NCI-H187 (cell line): Measurements from ENCODE around the gene C17orf67.
"Not testable (repeated sequence)": the region's sequence is repeated elsewhere in the genome, so short reads cannot be mapped to it uniquely, and the experiment has no call there.

ENCODE experiments used
- DNase-seq, 2 experiments: peaks; one replicate each; lab custom pipeline; 2025; lab: John Stamatoyannopoulos, UW

Gene C17orf67

GRCh38 chr17:56773124-56773523 is 60.6 kb downstream of the C17orf67 start:
- DNase-seq: no peak

- DNase-seq: no peak
These were observed 61.3 kb downstream of the C17orf67 start for GRCh38 chr17:56772442-56772841.

- DNase-seq: no peak
These were observed 61.7 kb downstream of the C17orf67 start for GRCh38 chr17:56771975-56772374.

GRCh38 chr17:56771563-56771962 is 62.2 kb downstream of the C17orf67 start:
- no peak for DNase-seq

GRCh38 chr17:56770427-56770826 is 63.3 kb downstream of the C17orf67 start:
- no peak for DNase-seq

- no peak for DNase-seq
These were observed 68.3 kb downstream of the C17orf67 start for GRCh38 chr17:56765449-56765848.

- DNase-seq: no peak
These were observed 70.7 kb downstream of the C17orf67 start for GRCh38 chr17:56762988-56763387.

GRCh38 chr17:56762144-56762543 is 71.6 kb downstream of the C17orf67 start:
- DNase-seq: no peak

GRCh38 chr17:56761387-56761786 is 72.3 kb downstream of the C17orf67 start:
- DNase-seq: no peak

- DNase-seq: not testable (repeated sequence)
These were observed 76.1 kb downstream of the C17orf67 start for GRCh38 chr17:56757611-56758010.

- DNase-seq: no peak
These were observed 77.2 kb downstream of the C17orf67 start for GRCh38 chr17:56756536-56756935.

GRCh38 chr17:56755310-56755709 is 78.4 kb downstream of the C17orf67 start:
- no peak for DNase-seq

- no peak for DNase-seq
These were observed 79.1 kb downstream of the C17orf67 start for GRCh38 chr17:56754523-56755208.

- no peak for DNase-seq
These were observed 81.4 kb downstream of the C17orf67 start for GRCh38 chr17:56752263-56752836.

- DNase-seq: no peak
These were observed 82.5 kb downstream of the C17orf67 start for GRCh38 chr17:56751145-56751738.

GRCh38 chr17:56744721-56745120 is 89.0 kb downstream of the C17orf67 start:
- DNase-seq: no peak

GRCh38 chr17:56742601-56743000 is 91.1 kb downstream of the C17orf67 start:
- DNase-seq: no peak
